Measurements from ENCODE around the gene PCID2.
A peak's percentile ranks its signal among the peaks of the same experiment; 100 is the strongest.

Gene PCID2

DNA sequence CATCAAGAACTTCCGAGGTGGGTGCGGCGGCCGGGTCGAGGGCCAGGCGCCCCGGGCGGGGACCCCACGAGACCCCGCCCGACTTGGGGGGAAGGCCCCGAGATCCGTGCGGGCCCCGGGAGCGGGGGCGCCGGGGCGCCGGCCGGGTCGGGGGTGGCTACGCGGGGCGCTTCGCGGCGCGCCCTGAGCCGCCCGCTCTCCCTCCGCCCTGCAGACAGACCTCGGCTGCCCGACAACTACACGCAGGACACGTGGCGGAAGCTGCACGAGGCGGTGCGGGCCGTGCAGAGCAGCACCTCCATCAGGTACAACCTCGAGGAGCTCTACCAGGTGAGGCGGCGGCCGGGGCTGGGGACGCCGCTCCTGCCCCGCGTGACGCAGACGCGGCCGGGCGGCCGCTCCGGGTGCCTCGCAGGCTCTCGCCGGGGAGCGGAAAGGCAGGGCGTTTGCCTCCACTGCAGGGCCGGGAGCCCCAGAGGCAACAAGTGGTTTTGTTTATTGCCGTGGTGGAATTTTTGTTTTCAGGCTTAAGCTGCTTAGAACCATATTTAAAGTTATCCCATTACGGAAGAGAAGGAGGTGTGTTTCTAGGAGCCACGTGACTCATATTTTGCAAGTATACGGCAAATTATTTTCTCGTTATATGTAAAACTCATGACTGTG, 1.4 kb upstream of the PCID2 start:
- ChIA-PET POLR2A (interaction anchor here (0.6 to 2.6 kb wide), 7 partner anchors 8 to 18 kb away, joined by 3 to 12 read pairs (median 5); no protein-coding TSS in a partner anchor), CTCF (interaction anchor here (0.8 kb wide), 1 partner anchor 268 kb away, joined by 3 read pairs; no protein-coding TSS in a partner anchor)
- TF ChIP-seq ZNF384 (IDR thresholded peaks at IDR 0.05): no peak
- TF ChIP-seq BHLHE40 (IDR thresholded peaks at IDR 0.05; ENCODE audit: borderline replicate concordance): no peak
- TF ChIP-seq ELF4 (IDR thresholded peaks at IDR 0.05): no peak
- no peak for TF ChIP-seq HDGF (IDR thresholded peaks at IDR 0.05; ENCODE audit: borderline replicate concordance)
- DNase-seq (ENCODE audit: extremely low spot score): peak; percentile 13

DNA sequence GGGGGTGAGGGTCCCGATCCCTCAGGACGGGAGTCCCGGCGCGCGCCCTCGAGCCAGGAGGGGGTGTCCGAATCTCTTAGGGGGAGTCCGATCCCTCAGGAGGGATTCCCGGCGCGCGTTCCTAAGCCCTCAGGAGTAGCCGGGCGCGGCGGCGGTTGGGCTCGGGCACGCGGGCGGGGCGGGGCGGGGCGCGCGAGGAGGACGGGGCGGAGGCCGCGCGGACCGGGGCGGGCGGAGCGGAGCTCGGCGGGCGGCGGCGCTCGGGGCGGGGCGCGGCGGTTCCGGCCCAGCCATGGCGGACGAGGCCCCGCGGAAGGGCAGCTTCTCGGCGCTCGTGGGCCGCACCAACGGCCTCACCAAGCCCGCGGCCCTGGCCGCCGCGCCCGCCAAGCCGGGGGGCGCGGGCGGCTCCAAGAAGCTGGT, 878 bp upstream of the PCID2 start, which contains the start of gene CUL4A:
CUL4A (plus strand) TSS at position 278 of the 423 bp plus-strand sequence; CDS start at position 293, 15 bp downstream.
- POLR2A ChIA-PET: interaction anchor here (0.6 to 2.6 kb wide), 6 partner anchors 8 to 59 kb away, joined by 3 to 12 read pairs (median 6); no protein-coding TSS in a partner anchor
- DNase-seq (ENCODE audit: extremely low spot score): peak; percentile 45
- CTCF ChIA-PET: interaction anchor here (0.6 kb wide), 1 partner anchor 18 kb away, joined by 3 read pairs; no protein-coding TSS in a partner anchor
- TF ChIP-seq FOXA1 (IDR thresholded peaks at IDR 0.05) (no peak), HDGF (IDR thresholded peaks at IDR 0.05; ENCODE audit: borderline replicate concordance) (no peak), SP1 (IDR thresholded peaks at IDR 0.05) (no peak), L3MBTL2 (conservative IDR thresholded peaks at IDR 0.05) (no peak), FOXK2 (IDR thresholded peaks at IDR 0.05) (no peak), LEF1 (IDR thresholded peaks at IDR 0.05; ENCODE audit: borderline replicate concordance) (no peak), BHLHE40 (IDR thresholded peaks at IDR 0.05; ENCODE audit: borderline replicate concordance) (no peak), ZNF384 (IDR thresholded peaks at IDR 0.05) (no peak), TARDBP (IDR thresholded peaks at IDR 0.05) (no peak), ELF4 (IDR thresholded peaks at IDR 0.05) (no peak), FOXM1 (IDR thresholded peaks at IDR 0.05; ENCODE audit: borderline replicate concordance) (no peak)

DNA sequence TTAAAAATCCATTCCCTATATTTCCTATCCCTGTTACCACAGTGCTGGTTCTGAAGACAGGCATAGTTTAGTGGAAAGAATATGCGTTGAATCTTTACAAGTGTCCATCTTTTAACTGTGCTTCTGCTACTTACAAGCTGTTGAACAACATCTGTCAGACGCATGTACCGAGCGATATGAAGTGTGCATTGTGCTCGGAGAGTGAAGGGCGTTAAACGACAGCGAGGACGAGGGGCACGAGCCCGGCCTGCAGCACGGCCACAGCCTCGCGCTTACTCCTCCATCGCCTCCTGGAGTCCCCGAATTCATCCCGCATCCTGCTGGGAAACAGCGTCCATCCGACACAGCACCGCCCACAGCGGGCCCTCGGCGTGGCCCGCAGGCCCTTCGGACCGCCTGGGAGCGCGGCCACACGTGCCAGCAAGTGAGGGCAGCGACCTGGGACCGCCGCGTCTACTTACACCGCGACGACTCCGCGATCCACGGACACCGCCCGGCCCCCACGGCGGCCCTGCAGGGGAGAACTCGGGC, 514 bp downstream of the PCID2 start:
- ChIA-PET POLR2A (interaction anchor here (0.8 to 2.6 kb wide), 7 partner anchors 11 to 279 kb away, joined by 3 to 12 read pairs (median 4); no protein-coding TSS in a partner anchor), CTCF (no interaction called here)
- DNase-seq (ENCODE audit: extremely low spot score): peak; percentile 22
- TF ChIP-seq L3MBTL2 (conservative IDR thresholded peaks at IDR 0.05): 0 out of 2 replicates have a peak, but pooled peaks have one; percentile 36
- TF ChIP-seq NFRKB (IDR thresholded peaks at IDR 0.05): no peak

DNA sequence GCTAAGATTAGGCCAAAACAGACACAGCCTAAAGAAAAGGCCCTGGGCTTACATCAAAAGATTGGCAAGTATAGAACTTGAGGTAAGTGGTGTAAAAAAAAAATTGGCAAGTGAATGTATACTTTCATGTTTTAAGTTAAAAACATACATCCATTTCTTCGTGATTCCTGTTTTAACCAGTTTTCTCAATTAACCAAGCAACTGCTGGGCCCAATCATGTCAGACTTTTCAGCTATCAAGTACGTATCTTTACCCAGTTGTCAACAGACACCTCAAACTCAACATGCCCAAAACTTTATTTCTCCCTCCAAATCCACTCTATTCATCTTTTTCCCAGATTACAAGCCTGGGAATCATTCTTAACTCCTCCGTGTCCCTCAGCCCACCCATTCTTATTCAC, 1.0 kb downstream of the PCID2 start:
- TF ChIP-seq L3MBTL2 (conservative IDR thresholded peaks at IDR 0.05) (no peak), FOXK2 (IDR thresholded peaks at IDR 0.05) (no peak), LEF1 (IDR thresholded peaks at IDR 0.05; ENCODE audit: borderline replicate concordance) (no peak), NFRKB (IDR thresholded peaks at IDR 0.05) (no peak), FOXA1 (IDR thresholded peaks at IDR 0.05) (no peak), SP1 (IDR thresholded peaks at IDR 0.05) (no peak), SUZ12 (IDR thresholded peaks at IDR 0.05) (no peak), CTBP1 (IDR thresholded peaks at IDR 0.05; ENCODE audit: borderline replicate concordance) (no peak), ELF4 (IDR thresholded peaks at IDR 0.05) (no peak), HDGF (IDR thresholded peaks at IDR 0.05; ENCODE audit: borderline replicate concordance) (no peak), ZNF384 (IDR thresholded peaks at IDR 0.05) (no peak), TARDBP (IDR thresholded peaks at IDR 0.05) (no peak), BHLHE40 (IDR thresholded peaks at IDR 0.05; ENCODE audit: borderline replicate concordance) (no peak), FOXM1 (IDR thresholded peaks at IDR 0.05; ENCODE audit: borderline replicate concordance) (no peak), ARNT (IDR thresholded peaks at IDR 0.05) (no peak)
- TF ChIP-seq, protein P1, sequence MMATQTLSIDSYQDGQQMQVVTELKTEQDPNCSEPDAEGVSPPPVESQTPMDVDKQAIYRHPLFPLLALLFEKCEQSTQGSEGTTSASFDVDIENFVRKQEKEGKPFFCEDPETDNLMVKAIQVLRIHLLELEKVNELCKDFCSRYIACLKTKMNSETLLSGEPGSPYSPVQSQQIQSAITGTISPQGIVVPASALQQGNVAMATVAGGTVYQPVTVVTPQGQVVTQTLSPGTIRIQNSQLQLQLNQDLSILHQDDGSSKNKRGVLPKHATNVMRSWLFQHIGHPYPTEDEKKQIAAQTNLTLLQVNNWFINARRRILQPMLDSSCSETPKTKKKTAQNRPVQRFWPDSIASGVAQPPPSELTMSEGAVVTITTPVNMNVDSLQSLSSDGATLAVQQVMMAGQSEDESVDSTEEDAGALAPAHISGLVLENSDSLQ (IDR thresholded peaks at IDR 0.05): no peak
- ChIA-PET CTCF (no interaction called here), POLR2A (no interaction called here)
- no peak for DNase-seq (ENCODE audit: extremely low spot score)

DNA sequence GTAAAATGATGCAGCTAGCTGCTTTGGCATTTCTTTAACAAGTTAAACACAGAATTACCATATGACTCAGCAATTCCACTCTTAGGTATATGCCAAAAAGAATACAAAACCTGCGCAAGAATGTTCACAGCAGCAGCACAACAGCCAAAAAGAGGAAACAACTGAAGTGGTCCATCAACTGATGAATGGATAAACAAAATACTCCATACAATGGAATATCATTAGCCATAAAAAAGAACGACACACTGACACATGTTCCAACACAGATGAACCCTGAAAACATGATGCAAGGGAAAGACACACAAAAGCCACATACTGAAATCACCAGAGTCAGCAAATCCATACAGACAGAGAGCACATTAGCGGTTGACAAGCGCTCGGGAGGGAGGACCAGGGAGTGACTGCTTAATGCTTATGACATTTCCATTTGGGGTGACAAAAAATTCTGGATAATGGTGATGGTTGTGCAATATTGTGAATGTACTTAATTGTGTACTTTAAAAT, 3.0 kb downstream of the PCID2 start:
- no peak for TF ChIP-seq FOXK2 (IDR thresholded peaks at IDR 0.05)
- no peak for TF ChIP-seq L3MBTL2 (conservative IDR thresholded peaks at IDR 0.05)
- TF ChIP-seq SP1 (IDR thresholded peaks at IDR 0.05): no peak
- no peak for TF ChIP-seq HDGF (IDR thresholded peaks at IDR 0.05; ENCODE audit: borderline replicate concordance)
- TF ChIP-seq ZNF384 (IDR thresholded peaks at IDR 0.05): no peak
- no peak for TF ChIP-seq LEF1 (IDR thresholded peaks at IDR 0.05; ENCODE audit: borderline replicate concordance)
- TF ChIP-seq ARNT (IDR thresholded peaks at IDR 0.05): no peak
- TF ChIP-seq SUZ12 (IDR thresholded peaks at IDR 0.05): no peak
- no peak for TF ChIP-seq ELF4 (IDR thresholded peaks at IDR 0.05)
- TF ChIP-seq, protein P1 (IDR thresholded peaks at IDR 0.05): no peak
- TF ChIP-seq FOXA1 (IDR thresholded peaks at IDR 0.05): no peak
- ChIA-PET POLR2A (no interaction called here), CTCF (no interaction called here)
- DNase-seq (ENCODE audit: extremely low spot score): no peak

DNA sequence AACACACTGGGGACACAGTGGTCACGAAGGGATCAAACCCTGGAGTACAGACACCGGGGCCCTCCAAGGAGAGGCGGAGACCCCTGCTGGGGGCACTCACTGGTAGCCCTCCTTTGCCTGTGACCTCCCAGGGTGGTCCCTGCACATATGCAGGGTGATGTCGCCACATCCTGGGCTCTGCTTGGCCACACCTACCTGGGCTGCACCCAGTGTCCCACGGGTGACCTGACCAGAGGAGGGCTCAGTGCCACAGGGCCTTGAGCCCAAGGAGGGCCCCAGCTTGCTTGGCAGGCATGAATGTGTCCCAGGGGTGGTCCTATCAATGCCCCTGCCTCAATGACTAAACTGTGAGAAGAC, 4.1 kb downstream of the PCID2 start:
- no peak for DNase-seq (ENCODE audit: extremely low spot score)
- TF ChIP-seq ELF4 (IDR thresholded peaks at IDR 0.05): no peak
- TF ChIP-seq L3MBTL2 (conservative IDR thresholded peaks at IDR 0.05): no peak
- TF ChIP-seq TARDBP (IDR thresholded peaks at IDR 0.05): no peak
- no peak for TF ChIP-seq NFRKB (IDR thresholded peaks at IDR 0.05)
- TF ChIP-seq ZNF384 (IDR thresholded peaks at IDR 0.05): no peak
- TF ChIP-seq SUZ12 (IDR thresholded peaks at IDR 0.05): no peak
- TF ChIP-seq HDGF (IDR thresholded peaks at IDR 0.05; ENCODE audit: borderline replicate concordance): no peak
- no peak for TF ChIP-seq FOXA1 (IDR thresholded peaks at IDR 0.05)
- no peak for TF ChIP-seq FOXK2 (IDR thresholded peaks at IDR 0.05)
- POLR2A ChIA-PET: no interaction called here
- CTCF ChIA-PET: no interaction called here

Data from HEK293T (cell line).